ENCODE data around the gene PTGES. TPM values are rescaled to one million over a fixed set of nuclear protein-coding genes. Genes with fewer than 3 reads are reported as not detected.

PTGES gene
- total and polyA plus RNA-seq, 9 of the 15 experiments (the other 6 are each of a cell fraction or from before 2014, with no cell fraction given), result 0.13 TPM; not detected in 8

DNA sequence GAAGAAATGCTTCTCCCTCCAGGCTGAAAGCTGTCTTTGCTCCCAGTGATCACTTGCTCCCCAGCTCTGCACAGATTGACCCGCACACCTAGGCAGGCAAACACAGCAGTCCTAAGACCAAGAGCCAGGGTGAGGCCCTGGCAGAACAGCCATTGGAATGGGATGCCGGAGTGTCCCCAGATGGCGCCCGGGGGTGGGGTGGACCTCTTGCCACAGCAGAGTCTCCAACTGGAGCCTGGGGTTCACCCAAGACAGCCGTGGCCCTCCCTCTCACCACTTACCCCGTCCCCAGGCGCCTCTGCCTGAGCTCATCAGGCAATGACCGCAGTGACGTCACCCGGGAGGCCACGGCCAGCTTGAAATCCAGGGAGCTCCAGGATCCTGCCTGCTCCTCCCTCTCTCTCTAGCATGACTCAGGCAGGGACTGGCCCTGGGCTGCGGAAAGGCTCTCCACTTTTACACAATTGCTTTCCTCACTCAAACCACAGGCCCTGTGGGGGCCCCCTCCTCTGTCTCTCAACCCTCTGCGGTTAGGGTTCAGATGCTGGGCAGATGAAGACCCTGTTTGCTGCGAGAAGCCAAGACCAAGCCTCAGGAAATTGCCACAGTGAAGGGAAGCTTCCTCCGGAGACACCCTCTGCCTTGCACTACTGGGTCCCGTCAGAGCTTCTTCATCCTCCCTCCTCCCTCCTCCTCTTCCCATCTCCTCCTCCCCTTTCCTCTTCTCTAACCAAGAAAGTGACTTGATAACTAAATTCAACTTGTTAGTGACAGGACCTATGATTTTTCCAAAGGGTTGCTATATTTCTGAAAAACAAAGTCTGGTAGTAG lies 24.3 kb upstream of the PTGES start (continued):
- TF ChIP-seq L3MBTL2 (IDR thresholded peaks at IDR 0.05), result peak; percentile 68; the same call in 1 of the 2 replicates
- TF ChIP-seq DIDO1 (tag; IDR thresholded peaks at IDR 0.05; ENCODE audit: low read depth), result peak; percentile 12; the same call in 1 of the 2 replicates
- TF ChIP-seq, protein P1, sequence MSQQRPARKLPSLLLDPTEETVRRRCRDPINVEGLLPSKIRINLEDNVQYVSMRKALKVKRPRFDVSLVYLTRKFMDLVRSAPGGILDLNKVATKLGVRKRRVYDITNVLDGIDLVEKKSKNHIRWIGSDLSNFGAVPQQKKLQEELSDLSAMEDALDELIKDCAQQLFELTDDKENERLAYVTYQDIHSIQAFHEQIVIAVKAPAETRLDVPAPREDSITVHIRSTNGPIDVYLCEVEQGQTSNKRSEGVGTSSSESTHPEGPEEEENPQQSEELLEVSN (IDR thresholded peaks at IDR 0.05; ENCODE audit: borderline replicate concordance in 1 of 2, extremely low read depth in 1 of 2, insufficient read depth in 1 of 2, insufficient read length in 1 of 2, low read depth in 1 of 2, low read length in 1 of 2, poor library complexity in 1 of 2, severe bottlenecking in 1 of 2), result no peak
- no peak for TF ChIP-seq ZSCAN29 (IDR thresholded peaks at IDR 0.05)
- TF ChIP-seq, protein P2, sequence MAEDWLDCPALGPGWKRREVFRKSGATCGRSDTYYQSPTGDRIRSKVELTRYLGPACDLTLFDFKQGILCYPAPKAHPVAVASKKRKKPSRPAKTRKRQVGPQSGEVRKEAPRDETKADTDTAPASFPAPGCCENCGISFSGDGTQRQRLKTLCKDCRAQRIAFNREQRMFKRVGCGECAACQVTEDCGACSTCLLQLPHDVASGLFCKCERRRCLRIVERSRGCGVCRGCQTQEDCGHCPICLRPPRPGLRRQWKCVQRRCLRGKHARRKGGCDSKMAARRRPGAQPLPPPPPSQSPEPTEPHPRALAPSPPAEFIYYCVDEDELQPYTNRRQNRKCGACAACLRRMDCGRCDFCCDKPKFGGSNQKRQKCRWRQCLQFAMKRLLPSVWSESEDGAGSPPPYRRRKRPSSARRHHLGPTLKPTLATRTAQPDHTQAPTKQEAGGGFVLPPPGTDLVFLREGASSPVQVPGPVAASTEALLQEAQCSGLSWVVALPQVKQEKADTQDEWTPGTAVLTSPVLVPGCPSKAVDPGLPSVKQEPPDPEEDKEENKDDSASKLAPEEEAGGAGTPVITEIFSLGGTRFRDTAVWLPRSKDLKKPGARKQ (CRISPR knock-in tag; IDR thresholded peaks at IDR 0.05), result no peak
- TF ChIP-seq ZNF436 (CRISPR knock-in tag; IDR thresholded peaks at IDR 0.05), result no peak
- no peak for TF ChIP-seq SMAD2 (IDR thresholded peaks at IDR 0.05; ENCODE audit: low read depth, low read length)
- TF ChIP-seq WHSC1 (IDR thresholded peaks at IDR 0.05; ENCODE audit: low read length), result no peak
- TF ChIP-seq ZNF444 (CRISPR knock-in tag; IDR thresholded peaks at IDR 0.05), result peak; percentile 78
- TF ChIP-seq POLR2AphosphoS5 (IDR thresholded peaks at IDR 0.05; ENCODE audit: control insufficient read depth, insufficient read depth, low read depth, low read length), result no peak
- peak; percentile 61; the same call in 1 of the 2 replicates for TF ChIP-seq HDGF (IDR thresholded peaks at IDR 0.05)
- TF ChIP-seq, protein P3, sequence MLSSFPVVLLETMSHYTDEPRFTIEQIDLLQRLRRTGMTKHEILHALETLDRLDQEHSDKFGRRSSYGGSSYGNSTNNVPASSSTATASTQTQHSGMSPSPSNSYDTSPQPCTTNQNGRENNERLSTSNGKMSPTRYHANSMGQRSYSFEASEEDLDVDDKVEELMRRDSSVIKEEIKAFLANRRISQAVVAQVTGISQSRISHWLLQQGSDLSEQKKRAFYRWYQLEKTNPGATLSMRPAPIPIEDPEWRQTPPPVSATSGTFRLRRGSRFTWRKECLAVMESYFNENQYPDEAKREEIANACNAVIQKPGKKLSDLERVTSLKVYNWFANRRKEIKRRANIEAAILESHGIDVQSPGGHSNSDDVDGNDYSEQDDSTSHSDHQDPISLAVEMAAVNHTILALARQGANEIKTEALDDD (IDR thresholded peaks at IDR 0.05), result peak; percentile 54; the same call in 1 of the 2 replicates
- no peak for TF ChIP-seq FOXK1 (CRISPR knock-in tag; IDR thresholded peaks at IDR 0.05; ENCODE audit: borderline replicate concordance)
- TF ChIP-seq YY1 (IDR thresholded peaks at IDR 0.05; ENCODE audit: borderline replicate concordance in 1 of 3, control insufficient read depth in 1 of 3, extremely low read depth in 1 of 3, insufficient read depth in 3 of 3, insufficient read length in 1 of 3, insufficient replicate concordance in 2 of 3, low read depth in 1 of 3, low read length in 2 of 3), result peak in 2 of 3 experiments; percentile 49 to 59
- no peak for TF ChIP-seq ZSCAN32 (CRISPR knock-in tag; IDR thresholded peaks at IDR 0.05)
- TF ChIP-seq EP400 (IDR thresholded peaks at IDR 0.05), result no peak
- TF ChIP-seq MTA3 (IDR thresholded peaks at IDR 0.05; ENCODE audit: borderline replicate concordance), result peak; percentile 95
- TF ChIP-seq, protein P4, sequence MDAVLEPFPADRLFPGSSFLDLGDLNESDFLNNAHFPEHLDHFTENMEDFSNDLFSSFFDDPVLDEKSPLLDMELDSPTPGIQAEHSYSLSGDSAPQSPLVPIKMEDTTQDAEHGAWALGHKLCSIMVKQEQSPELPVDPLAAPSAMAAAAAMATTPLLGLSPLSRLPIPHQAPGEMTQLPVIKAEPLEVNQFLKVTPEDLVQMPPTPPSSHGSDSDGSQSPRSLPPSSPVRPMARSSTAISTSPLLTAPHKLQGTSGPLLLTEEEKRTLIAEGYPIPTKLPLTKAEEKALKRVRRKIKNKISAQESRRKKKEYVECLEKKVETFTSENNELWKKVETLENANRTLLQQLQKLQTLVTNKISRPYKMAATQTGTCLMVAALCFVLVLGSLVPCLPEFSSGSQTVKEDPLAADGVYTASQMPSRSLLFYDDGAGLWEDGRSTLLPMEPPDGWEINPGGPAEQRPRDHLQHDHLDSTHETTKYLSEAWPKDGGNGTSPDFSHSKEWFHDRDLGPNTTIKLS (IDR thresholded peaks at IDR 0.05; ENCODE audit: borderline replicate concordance, low read depth), result no peak; the same call in 1 of the 2 replicates
- TF ChIP-seq, protein P5, sequence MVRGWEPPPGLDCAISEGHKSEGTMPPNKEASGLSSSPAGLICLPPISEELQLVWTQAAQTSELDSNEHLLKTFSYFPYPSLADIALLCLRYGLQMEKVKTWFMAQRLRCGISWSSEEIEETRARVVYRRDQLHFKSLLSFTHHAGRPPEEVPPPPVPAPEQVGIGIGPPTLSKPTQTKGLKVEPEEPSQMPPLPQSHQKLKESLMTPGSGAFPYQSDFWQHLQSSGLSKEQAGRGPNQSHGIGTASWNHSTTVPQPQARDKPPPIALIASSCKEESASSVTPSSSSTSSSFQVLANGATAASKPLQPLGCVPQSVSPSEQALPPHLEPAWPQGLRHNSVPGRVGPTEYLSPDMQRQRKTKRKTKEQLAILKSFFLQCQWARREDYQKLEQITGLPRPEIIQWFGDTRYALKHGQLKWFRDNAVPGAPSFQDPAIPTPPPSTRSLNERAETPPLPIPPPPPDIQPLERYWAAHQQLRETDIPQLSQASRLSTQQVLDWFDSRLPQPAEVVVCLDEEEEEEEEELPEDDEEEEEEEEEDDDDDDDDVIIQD (CRISPR knock-in tag; IDR thresholded peaks at IDR 0.05), result no peak
- no peak for TF ChIP-seq ZNF316 (IDR thresholded peaks at IDR 0.05)
